Neural crest cell (in vitro differentiated cells): ENCODE measurements around the gene SLC17A7. TPM values are rescaled to one million over a fixed set of nuclear protein-coding genes. Genes with fewer than 3 reads are reported as not detected.

Experiments
- DNase-seq: peaks from one replicate; pipeline ENCODE4 v3.0.0; 2021; ENCODE audit warnings: low read depth, mixed read lengths, low spot score
- H3K27ac Mint-ChIP-seq: one replicate; pipeline ENCODE4 v1.8.0; 2021; ENCODE audit warnings: mild to moderate bottlenecking, mixed read lengths; ENCODE audit not compliant: unreplicated experiment
- H3K27me3 Mint-ChIP-seq: 2 replicates; pipeline ENCODE4 v1.8.0; 2021; ENCODE audit warnings: low read depth, mild to moderate bottlenecking, mixed read lengths
- H3K36me3 Mint-ChIP-seq: 2 replicates; pipeline ENCODE4 v1.8.0; 2021; ENCODE audit warnings: low read depth, mild to moderate bottlenecking, mixed read lengths
- H3K4me1 Mint-ChIP-seq: 2 replicates; pipeline ENCODE4 v1.8.0; 2021; ENCODE audit warnings: mixed read lengths
- H3K4me3 Mint-ChIP-seq: one replicate; pipeline ENCODE4 v1.8.0; 2021; ENCODE audit warnings: mild to moderate bottlenecking, mixed read lengths
- H3K9me3 Mint-ChIP-seq: 2 replicates; pipeline ENCODE4 v1.8.0; 2021; ENCODE audit warnings: mixed read lengths
- CTCF ChIP-seq: fragments of 200-600 bp; sonication (generic); conservative IDR thresholded peaks from 2 replicates; pipeline ENCODE4 v1.5.0; 2021; ENCODE audit warnings: antibody characterized with exemption, mild to moderate bottlenecking
- total RNA-seq: library from RNA; stranded (reverse); gene quantifications from 2 replicates; pipeline ENCODE4 v1.2.1, GENCODE V29; 2021

The SLC17A7 gene
- total RNA-seq, 1 donor from 2014 or later = 0.23 TPM

DNA sequence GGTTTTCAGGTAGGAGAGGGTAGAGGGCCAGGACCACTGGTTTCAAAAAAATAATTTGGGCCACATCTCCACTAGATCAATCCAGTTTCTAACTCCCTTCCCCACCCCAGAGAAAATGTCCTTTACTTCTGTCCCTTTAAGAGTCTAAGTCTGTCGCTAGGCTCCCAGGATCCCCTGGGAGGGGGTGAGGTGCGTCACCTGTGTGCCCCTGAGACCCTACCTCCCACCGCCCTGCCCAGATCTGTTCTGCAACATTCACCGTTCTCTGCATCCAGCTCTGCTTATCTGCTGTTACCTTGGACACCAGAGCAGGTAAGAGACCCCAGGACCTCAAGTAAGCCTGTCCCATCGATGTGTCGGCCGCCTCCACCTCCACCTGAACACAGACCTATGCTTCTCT, 16.1 kb downstream of the SLC17A7 start, which contains the start of gene GFY:
GFY (plus strand) TSS at position 211 of the 400 bp plus-strand sequence. CDS start 1,043 bp downstream, outside the sequence.
- no peak within 1 kb of the TSS for H3K4me3 Mint-ChIP-seq
- no peak for TF ChIP-seq CTCF

GRCh38 chr19:49423985-49424303, 17.4 kb downstream of the SLC17A7 start:
- Mint-ChIP-seq H3K4me1 (peaks cover 36% of the 10 kb centered on the region), H3K9me3 (no peaks in the 10 kb centered on the region), H3K27ac (no peak overlapping the region), H3K36me3 (no peaks in the 10 kb centered on the region), H3K4me3 (no peak overlapping the region), H3K27me3 (peaks cover 97% of the 10 kb centered on the region)
- TF ChIP-seq CTCF = no peak
- DNase-seq = no peak

More for the DNA sequence above, 16.1 kb downstream of the SLC17A7 start, which contains the start of gene GFY:
- H3K27me3 Mint-ChIP-seq = peaks cover 97% of the 10 kb centered on the region
- no peak within 1 kb of the TSS for H3K27ac Mint-ChIP-seq
- H3K4me1 Mint-ChIP-seq = peaks cover 41% of the 10 kb centered on the region
- no peaks in the 10 kb centered on the region for H3K9me3 Mint-ChIP-seq
- H3K36me3 Mint-ChIP-seq = no peaks in the 10 kb centered on the region
- no peak for DNase-seq

DNA sequence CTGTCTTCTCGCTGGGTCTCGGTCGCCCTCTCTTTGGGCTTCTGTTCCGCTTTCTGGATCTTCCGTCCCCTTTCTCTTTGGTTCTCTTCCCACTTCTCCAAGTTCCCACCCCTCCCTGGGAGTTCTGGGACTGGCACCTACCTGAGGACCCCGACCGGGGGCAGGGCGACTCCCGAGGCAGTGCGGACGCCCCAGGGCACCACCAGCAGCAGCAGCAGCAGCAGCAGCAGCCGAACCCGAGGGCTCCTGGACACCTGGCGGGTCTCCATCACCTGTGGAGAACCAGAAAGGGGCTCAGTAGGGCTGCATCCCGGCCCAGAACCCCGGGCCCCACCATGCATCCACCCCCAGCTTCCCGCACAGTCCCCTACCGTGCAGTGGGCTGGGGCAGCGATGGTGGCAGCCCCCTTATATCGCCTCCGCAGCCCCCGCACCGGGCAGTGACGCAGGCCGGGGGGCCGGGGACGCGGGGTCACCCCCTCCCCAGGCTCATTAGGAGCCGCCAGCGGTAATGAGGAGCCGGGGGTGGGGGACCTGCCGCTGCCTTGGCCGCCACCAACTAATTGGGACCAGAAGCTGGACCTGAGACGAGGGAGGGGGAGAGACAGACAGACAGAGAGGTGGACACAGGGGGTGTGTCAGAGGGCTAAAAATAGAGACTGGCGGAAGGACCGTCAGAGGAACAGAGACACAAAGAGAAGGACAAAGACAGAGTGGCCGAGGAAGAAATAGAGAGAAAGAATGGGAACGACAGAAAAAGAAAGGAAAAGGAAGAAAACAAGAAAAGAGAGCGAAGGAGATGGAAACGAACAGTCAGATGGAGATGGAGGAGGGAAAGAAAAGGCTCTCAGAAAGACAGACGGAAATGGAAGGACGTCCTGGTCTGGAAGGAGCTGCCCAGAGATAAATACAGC, 18.0 kb downstream of the SLC17A7 start, which contains the start of gene PTH2:
PTH2 (minus strand) TSS at position 371 of the 914 bp plus-strand sequence; CDS start at position 269, 102 bp downstream.
- no peak for TF ChIP-seq CTCF
- Mint-ChIP-seq H3K27ac (no peak within 1 kb of the TSS), H3K36me3 (no peaks in the 10 kb centered on the region), H3K4me3 (no peak within 1 kb of the TSS), H3K27me3 (peaks cover 97% of the 10 kb centered on the region), H3K9me3 (no peaks in the 10 kb centered on the region), H3K4me1 (peaks cover 31% of the 10 kb centered on the region)
- DNase-seq = no peak

DNA sequence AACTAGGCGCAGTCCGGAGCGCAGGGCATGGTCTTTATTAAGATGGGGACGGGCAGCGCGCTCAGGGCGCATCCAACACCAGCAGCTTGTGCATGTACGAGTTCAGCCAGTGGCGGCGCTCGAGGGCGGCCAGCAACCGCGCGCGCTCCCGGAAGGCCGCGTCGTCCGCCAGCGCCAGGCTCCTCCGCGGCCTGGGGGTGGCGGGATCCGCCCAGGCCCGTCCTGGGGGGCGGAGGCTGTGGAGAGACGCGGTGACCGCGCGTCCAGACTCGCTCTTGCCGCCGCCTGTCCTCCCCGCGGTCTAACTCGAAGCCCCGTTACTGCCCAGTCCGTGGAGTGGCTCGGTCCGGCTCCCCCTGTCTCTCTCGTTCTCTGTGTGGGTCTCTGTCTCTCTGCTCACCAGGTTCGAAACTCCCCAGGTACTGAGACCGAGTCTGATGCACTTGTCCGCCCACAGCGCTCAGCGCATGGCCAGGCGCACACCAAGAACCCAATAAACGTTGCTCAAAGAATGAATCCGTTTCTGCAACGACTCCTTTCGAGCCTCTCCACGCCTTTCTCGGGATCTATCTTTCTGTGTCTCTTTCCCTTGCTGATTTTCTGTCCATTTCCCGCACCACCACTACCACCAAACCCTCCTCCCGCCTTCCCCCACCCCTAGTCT, 18.8 kb downstream of the SLC17A7 start:
- no peaks in the 10 kb centered on the region for H3K9me3 Mint-ChIP-seq
- H3K4me1 Mint-ChIP-seq = peaks cover 24% of the 10 kb centered on the region
- TF ChIP-seq CTCF = peak; percentile 54
- peaks cover 97% of the 10 kb centered on the region for H3K27me3 Mint-ChIP-seq
- peak; percentile 56 for DNase-seq
- H3K27ac Mint-ChIP-seq = no peak overlapping the region
- H3K4me3 Mint-ChIP-seq = no peak overlapping the region
- H3K36me3 Mint-ChIP-seq = no peaks in the 10 kb centered on the region

DNA sequence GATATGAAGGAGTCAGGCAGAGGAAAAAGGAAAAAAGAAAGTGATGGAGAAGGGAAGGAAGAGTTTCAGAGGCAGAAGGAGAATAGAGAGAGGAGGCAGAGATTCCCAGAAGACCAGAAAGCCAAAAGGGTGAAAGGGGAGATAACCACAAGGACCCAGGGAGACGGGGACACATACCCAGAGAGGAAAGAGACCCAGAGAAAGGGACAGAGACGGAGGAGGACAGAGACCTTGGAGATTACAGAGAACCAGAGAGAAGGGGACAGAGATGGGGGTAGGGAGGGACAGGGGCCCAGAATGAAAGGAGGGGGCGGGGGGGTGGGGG, 19.5 kb downstream of the SLC17A7 start:
- H3K36me3 Mint-ChIP-seq = no peaks in the 10 kb centered on the region
- peaks cover 97% of the 10 kb centered on the region for H3K27me3 Mint-ChIP-seq
- no peak for TF ChIP-seq CTCF
- H3K9me3 Mint-ChIP-seq = no peaks in the 10 kb centered on the region
- no peak overlapping the region for H3K4me3 Mint-ChIP-seq
- peaks cover 24% of the 10 kb centered on the region for H3K4me1 Mint-ChIP-seq
- DNase-seq = no peak
- no peak overlapping the region for H3K27ac Mint-ChIP-seq
